Measurements from ENCODE around the gene ENTR1. TPM values are rescaled to one million over a fixed set of nuclear protein-coding genes. Genes with fewer than 3 reads are reported as not detected.
"Not testable (repeated sequence)": the region's sequence is repeated elsewhere in the genome, so short reads cannot be mapped to it uniquely, and the experiment has no call there.

ENTR1 gene
- total RNA-seq, 1 experiment from 2014 or later, result 90.8 TPM

- ATAC-seq (no peak), DNase-seq (ENCODE audit: low read depth, low spot score) (no peak)
- Histone ChIP-seq H3K4me1 (ENCODE audit: control insufficient read depth, insufficient read depth, low read length) (no peaks in the 10 kb centered on the region), H3K9me3 (ENCODE audit: control insufficient read depth, insufficient read depth, low read depth, low read length) (no peaks in the 10 kb centered on the region), H3K27ac (ENCODE audit: low read length) (no peak overlapping the region), H3K27me3 (ENCODE audit: control insufficient read depth, insufficient read depth, low read length) (no peaks in the 10 kb centered on the region), H3K36me3 (ENCODE audit: control insufficient read depth, insufficient read depth, low read length) (no peaks in the 10 kb centered on the region), H3K4me3 (ENCODE audit: low read depth in 2 of 2, low read length in 2 of 2) (no peak overlapping the region)
- no peak for TF ChIP-seq SIN3A (IDR thresholded peaks at IDR 0.05; ENCODE audit: borderline replicate concordance, insufficient read depth, low read depth, low read length)
- no peak for TF ChIP-seq POLR2AphosphoS5 (IDR thresholded peaks at IDR 0.05; ENCODE audit: low read depth, low read length)
- TF ChIP-seq, protein P1, sequence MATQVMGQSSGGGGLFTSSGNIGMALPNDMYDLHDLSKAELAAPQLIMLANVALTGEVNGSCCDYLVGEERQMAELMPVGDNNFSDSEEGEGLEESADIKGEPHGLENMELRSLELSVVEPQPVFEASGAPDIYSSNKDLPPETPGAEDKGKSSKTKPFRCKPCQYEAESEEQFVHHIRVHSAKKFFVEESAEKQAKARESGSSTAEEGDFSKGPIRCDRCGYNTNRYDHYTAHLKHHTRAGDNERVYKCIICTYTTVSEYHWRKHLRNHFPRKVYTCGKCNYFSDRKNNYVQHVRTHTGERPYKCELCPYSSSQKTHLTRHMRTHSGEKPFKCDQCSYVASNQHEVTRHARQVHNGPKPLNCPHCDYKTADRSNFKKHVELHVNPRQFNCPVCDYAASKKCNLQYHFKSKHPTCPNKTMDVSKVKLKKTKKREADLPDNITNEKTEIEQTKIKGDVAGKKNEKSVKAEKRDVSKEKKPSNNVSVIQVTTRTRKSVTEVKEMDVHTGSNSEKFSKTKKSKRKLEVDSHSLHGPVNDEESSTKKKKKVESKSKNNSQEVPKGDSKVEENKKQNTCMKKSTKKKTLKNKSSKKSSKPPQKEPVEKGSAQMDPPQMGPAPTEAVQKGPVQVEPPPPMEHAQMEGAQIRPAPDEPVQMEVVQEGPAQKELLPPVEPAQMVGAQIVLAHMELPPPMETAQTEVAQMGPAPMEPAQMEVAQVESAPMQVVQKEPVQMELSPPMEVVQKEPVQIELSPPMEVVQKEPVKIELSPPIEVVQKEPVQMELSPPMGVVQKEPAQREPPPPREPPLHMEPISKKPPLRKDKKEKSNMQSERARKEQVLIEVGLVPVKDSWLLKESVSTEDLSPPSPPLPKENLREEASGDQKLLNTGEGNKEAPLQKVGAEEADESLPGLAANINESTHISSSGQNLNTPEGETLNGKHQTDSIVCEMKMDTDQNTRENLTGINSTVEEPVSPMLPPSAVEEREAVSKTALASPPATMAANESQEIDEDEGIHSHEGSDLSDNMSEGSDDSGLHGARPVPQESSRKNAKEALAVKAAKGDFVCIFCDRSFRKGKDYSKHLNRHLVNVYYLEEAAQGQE (IDR thresholded peaks at IDR 0.05; ENCODE audit: insufficient read depth in 1 of 2, low read depth in 2 of 2, low read length in 1 of 2), result no peak
- TF ChIP-seq TCF7L2 (IDR thresholded peaks at IDR 0.05; ENCODE audit: low read depth, low read length), result no peak
- TF ChIP-seq, protein P2, sequence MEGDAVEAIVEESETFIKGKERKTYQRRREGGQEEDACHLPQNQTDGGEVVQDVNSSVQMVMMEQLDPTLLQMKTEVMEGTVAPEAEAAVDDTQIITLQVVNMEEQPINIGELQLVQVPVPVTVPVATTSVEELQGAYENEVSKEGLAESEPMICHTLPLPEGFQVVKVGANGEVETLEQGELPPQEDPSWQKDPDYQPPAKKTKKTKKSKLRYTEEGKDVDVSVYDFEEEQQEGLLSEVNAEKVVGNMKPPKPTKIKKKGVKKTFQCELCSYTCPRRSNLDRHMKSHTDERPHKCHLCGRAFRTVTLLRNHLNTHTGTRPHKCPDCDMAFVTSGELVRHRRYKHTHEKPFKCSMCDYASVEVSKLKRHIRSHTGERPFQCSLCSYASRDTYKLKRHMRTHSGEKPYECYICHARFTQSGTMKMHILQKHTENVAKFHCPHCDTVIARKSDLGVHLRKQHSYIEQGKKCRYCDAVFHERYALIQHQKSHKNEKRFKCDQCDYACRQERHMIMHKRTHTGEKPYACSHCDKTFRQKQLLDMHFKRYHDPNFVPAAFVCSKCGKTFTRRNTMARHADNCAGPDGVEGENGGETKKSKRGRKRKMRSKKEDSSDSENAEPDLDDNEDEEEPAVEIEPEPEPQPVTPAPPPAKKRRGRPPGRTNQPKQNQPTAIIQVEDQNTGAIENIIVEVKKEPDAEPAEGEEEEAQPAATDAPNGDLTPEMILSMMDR (IDR thresholded peaks at IDR 0.05), result no peak
- POLR2A ChIA-PET, result no interaction called here
- in situ Hi-C loops (cut with HindIII; ENCODE audit: low pct_unique_long_range_greater_than_20kb, low sequenced_read_pairs) (no loop called here), intact Hi-C loops (cut with micrococcal nuclease; ENCODE audit: unreplicated experiment) (no loop called here)
- no TSS peak for BruUV-seq (replicated peaks)
- CTCF ChIA-PET, result no interaction called here
Observed at GRCh38 chr9:136426787-136427186, 16.4 kb upstream of the ENTR1 start.

- H3K27ac ChIP-seq (ENCODE audit: low read length); BruUV-seq (replicated peaks); DNase-seq (ENCODE audit: low read depth, low spot score); H3K27me3 ChIP-seq (ENCODE audit: control insufficient read depth, insufficient read depth, low read length); H3K4me1 ChIP-seq (ENCODE audit: control insufficient read depth, insufficient read depth, low read length); ATAC-seq; in situ Hi-C loops (cut with HindIII; ENCODE audit: low pct_unique_long_range_greater_than_20kb, low sequenced_read_pairs); H3K9me3 ChIP-seq (ENCODE audit: control insufficient read depth, insufficient read depth, low read depth, low read length); H3K4me3 ChIP-seq (ENCODE audit: low read depth in 2 of 2, low read length in 2 of 2); H3K36me3 ChIP-seq (ENCODE audit: control insufficient read depth, insufficient read depth, low read length); POLR2A ChIA-PET; CTCF ChIA-PET; intact Hi-C loops (cut with micrococcal nuclease; ENCODE audit: unreplicated experiment): not testable (repeated sequence)
Observed at GRCh38 chr9:136425367-136425766, 15.0 kb upstream of the ENTR1 start.

GRCh38 chr9:136424750-136425362 is 14.4 kb upstream of the ENTR1 start:
- H3K27me3 ChIP-seq (ENCODE audit: control insufficient read depth, insufficient read depth, low read length), result no peaks in the 10 kb centered on the region
- no peak overlapping the region for H3K4me3 ChIP-seq (ENCODE audit: low read depth in 2 of 2, low read length in 2 of 2)
- TF ChIP-seq SIN3A (IDR thresholded peaks at IDR 0.05; ENCODE audit: borderline replicate concordance, insufficient read depth, low read depth, low read length) (no peak), TCF7L2 (IDR thresholded peaks at IDR 0.05; ENCODE audit: low read depth, low read length) (no peak), POLR2AphosphoS5 (IDR thresholded peaks at IDR 0.05; ENCODE audit: low read depth, low read length) (no peak)
- TF ChIP-seq, protein P1 (IDR thresholded peaks at IDR 0.05; ENCODE audit: insufficient read depth in 1 of 2, low read depth in 2 of 2, low read length in 1 of 2), result no peak
- TF ChIP-seq, protein P2 (IDR thresholded peaks at IDR 0.05), result no peak
- H3K4me1 ChIP-seq (ENCODE audit: control insufficient read depth, insufficient read depth, low read length), result no peaks in the 10 kb centered on the region
- intact Hi-C loops (cut with micrococcal nuclease; ENCODE audit: unreplicated experiment) (no loop called here), in situ Hi-C loops (cut with HindIII; ENCODE audit: low pct_unique_long_range_greater_than_20kb, low sequenced_read_pairs) (no loop called here)
- H3K9me3 ChIP-seq (ENCODE audit: control insufficient read depth, insufficient read depth, low read depth, low read length), result no peaks in the 10 kb centered on the region
- POLR2A ChIA-PET, result no interaction called here
- BruUV-seq (replicated peaks), result no TSS peak
- DNase-seq (ENCODE audit: low read depth, low spot score) (no peak), ATAC-seq (peak; percentile 20; the same call in 1 of the 2 replicates)
- CTCF ChIA-PET, result no interaction called here
- no peak overlapping the region for H3K27ac ChIP-seq (ENCODE audit: low read length)
- no peaks in the 10 kb centered on the region for H3K36me3 ChIP-seq (ENCODE audit: control insufficient read depth, insufficient read depth, low read length)
